Right atrium auricular region (tissue), 2 donors: Measurements from ENCODE around the gene SDR42E1. TPM values are rescaled to one million over a fixed set of nuclear protein-coding genes. Genes with fewer than 3 reads are reported as not detected.
A peak's percentile ranks its signal among the peaks of the same experiment; 100 is the strongest.

ENCODE experiments used
- DNase-seq: peaks from one replicate; pipeline ENCODE4 v3.0.0-alpha.2; 2019; ENCODE audit warnings: low spot score
- H3K27ac ChIP-seq, 2 donors: fragments of 200-600 bp; sonication (generic); 1 replicate in 1 of 2; 2 replicates in 1 of 2; pipeline ENCODE4 v1.5.1; 2016 to 2019
- H3K27me3 ChIP-seq, 2 donors: fragments of 200-600 bp; sonication (generic); one replicate each; pipeline versions ENCODE4 v1.5.1 to v1.6.0; 2017 to 2019
- H3K36me3 ChIP-seq: fragments of 200-600 bp; sonication (generic); one replicate; pipeline ENCODE4 v1.5.1; 2016
- H3K4me1 ChIP-seq, 2 donors: fragments of 200-600 bp; sonication (generic); one replicate each; pipeline versions ENCODE4 v1.5.1 to v1.6.0; 2017 to 2019
- H3K4me3 ChIP-seq, 2 donors: fragments of 200-600 bp; sonication (generic); 1 replicate in 1 of 2; 2 replicates in 1 of 2; pipeline ENCODE4 v1.5.1; 2017 to 2019; ENCODE audit warnings: mild to moderate bottlenecking in 1 of 2, moderate library complexity in 1 of 2
- H3K9me3 ChIP-seq, 2 donors: fragments of 200-600 bp; sonication (generic); one replicate each; pipeline ENCODE4 v1.5.1; 2019
- total RNA-seq, 2 donors: library from RNA; depleted of rRNA; stranded (reverse); fragments of >200 nt; gene quantifications; one replicate each; pipeline ENCODE4 v1.1.0, GENCODE V29; 2016
- TF ChIP-seq, protein P1 (sequence below), 2 donors: fragments of 200-600 bp; sonication (generic); IDR thresholded peaks; one replicate each; pipeline ENCODE4 v1.5.1; 2019; ENCODE audit warnings: antibody characterized with exemption in 2 of 2

Gene SDR42E1
- total RNA-seq, 2 donors from 2014 or later: 0.11 to 0.90 TPM

DNA sequence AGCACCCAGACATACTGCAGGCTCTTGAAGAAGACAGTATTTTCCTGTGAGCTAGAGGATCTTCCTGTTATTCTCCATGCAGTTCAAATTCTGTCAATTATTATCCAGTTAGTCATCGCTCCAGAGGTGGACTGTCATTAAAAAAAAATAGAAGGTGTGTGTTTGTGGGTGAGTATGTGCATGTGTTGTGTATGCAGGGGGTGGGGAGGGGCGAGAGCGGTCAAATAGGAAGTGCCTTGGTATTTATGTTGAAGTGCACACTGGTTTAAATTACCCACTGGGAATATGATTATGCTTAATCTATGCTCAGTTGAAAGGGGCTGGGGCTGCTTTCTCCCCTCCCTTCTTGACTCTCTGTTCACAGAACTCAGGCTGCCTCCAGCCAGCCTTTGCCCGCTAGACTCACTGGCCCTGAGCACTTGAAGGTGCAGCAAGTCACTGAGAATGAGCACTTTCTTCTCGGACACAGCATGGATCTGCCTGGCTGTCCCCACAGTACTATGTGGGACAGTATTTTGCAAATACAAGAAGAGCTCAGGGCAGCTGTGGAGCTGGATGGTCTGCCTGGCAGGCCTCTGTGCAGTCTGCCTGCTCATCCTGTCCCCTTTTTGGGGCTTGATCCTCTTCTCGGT, 23.8 kb upstream of the SDR42E1 start, which contains the start of gene HSD17B2:
Gene HSD17B2 (plus strand): TSS at position 273 of the 632 bp plus-strand sequence. CDS start 172 bp downstream, at position 445.
- H3K36me3 ChIP-seq: no peaks in the 10 kb centered on the region
- no peak for DNase-seq
- H3K9me3 ChIP-seq: no peaks in the 10 kb centered on the region
- H3K27me3 ChIP-seq: no peaks in the 10 kb centered on the region
- no peaks in the 10 kb centered on the region for H3K4me1 ChIP-seq
- H3K4me3 ChIP-seq: no peak within 1 kb of the TSS
- no peak within 1 kb of the TSS for H3K27ac ChIP-seq
- TF ChIP-seq, protein P1, sequence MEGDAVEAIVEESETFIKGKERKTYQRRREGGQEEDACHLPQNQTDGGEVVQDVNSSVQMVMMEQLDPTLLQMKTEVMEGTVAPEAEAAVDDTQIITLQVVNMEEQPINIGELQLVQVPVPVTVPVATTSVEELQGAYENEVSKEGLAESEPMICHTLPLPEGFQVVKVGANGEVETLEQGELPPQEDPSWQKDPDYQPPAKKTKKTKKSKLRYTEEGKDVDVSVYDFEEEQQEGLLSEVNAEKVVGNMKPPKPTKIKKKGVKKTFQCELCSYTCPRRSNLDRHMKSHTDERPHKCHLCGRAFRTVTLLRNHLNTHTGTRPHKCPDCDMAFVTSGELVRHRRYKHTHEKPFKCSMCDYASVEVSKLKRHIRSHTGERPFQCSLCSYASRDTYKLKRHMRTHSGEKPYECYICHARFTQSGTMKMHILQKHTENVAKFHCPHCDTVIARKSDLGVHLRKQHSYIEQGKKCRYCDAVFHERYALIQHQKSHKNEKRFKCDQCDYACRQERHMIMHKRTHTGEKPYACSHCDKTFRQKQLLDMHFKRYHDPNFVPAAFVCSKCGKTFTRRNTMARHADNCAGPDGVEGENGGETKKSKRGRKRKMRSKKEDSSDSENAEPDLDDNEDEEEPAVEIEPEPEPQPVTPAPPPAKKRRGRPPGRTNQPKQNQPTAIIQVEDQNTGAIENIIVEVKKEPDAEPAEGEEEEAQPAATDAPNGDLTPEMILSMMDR (IDR thresholded peaks at IDR 0.05): no peak

DNA sequence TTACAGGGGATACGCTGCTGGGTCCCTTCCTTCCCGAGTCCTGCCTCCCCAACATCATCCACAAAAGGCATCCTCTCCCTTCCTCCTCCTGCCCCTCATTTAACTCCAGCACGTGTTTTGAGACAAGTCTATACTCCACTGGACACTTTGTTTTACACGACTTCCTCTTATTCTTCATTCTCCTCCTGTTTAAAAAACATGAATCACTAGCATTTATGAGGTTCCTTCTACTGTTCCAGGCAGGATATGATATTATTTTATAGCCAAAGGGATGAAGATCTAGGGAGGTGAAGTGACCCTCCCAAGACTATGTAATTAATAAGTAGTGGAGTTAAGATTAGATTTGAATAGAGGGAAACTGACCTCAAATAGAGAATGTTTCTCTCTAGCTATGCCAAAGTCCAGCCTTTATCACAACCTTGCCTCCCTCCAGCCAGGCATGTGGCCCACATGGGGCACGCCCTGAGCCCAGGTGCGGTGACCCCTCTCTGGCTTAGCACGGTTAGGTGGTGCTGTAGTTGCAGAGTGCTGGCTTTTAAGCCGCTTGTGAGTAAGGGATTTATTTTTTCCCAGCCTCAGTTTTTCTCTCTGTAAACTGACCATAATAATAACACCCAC, 22.5 kb upstream of the SDR42E1 start:
- Histone ChIP-seq H3K27me3 (no peaks in the 10 kb centered on the region), H3K4me3 (no peak overlapping the region), H3K9me3 (no peaks in the 10 kb centered on the region), H3K4me1 (no peaks in the 10 kb centered on the region), H3K27ac (no peak overlapping the region), H3K36me3 (no peaks in the 10 kb centered on the region)
- TF ChIP-seq, protein P1 (IDR thresholded peaks at IDR 0.05): no peak
- no peak for DNase-seq

GRCh38 chr16:82033006-82033405, 21.7 kb upstream of the SDR42E1 start:
- no peak for DNase-seq
- no peaks in the 10 kb centered on the region for H3K4me1 ChIP-seq

GRCh38 chr16:82031116-82032084, 20.1 kb upstream of the SDR42E1 start:
- Histone ChIP-seq H3K27ac (no peak overlapping the region), H3K36me3 (no peaks in the 10 kb centered on the region), H3K27me3 (no peaks in the 10 kb centered on the region), H3K9me3 (no peaks in the 10 kb centered on the region), H3K4me3 (no peak overlapping the region), H3K4me1 (no peaks in the 10 kb centered on the region)
- DNase-seq: no peak
- TF ChIP-seq, protein P1 (IDR thresholded peaks at IDR 0.05): peak in 1 of 2 donors; percentile 60

More at GRCh38 chr16:82033006-82033405, 21.7 kb upstream of the SDR42E1 start:
- Histone ChIP-seq H3K27me3 (no peaks in the 10 kb centered on the region), H3K36me3 (no peaks in the 10 kb centered on the region), H3K9me3 (no peaks in the 10 kb centered on the region), H3K4me3 (no peak overlapping the region), H3K27ac (no peak overlapping the region)
- TF ChIP-seq, protein P1 (IDR thresholded peaks at IDR 0.05): no peak

GRCh38 chr16:82027629-82028064, 16.4 kb upstream of the SDR42E1 start:
- no peak for DNase-seq
- Histone ChIP-seq H3K4me3 (no peak overlapping the region), H3K27me3 (no peaks in the 10 kb centered on the region), H3K9me3 (no peaks in the 10 kb centered on the region), H3K36me3 (no peaks in the 10 kb centered on the region), H3K27ac (no peak overlapping the region), H3K4me1 (no peaks in the 10 kb centered on the region)
- TF ChIP-seq, protein P1 (IDR thresholded peaks at IDR 0.05): no peak
